Activated effector memory CD4-positive, alpha-beta T cell treated with anti-CD3 and anti-CD28 coated beads, Interleukin-2, amount 50 U/mL, for 16 hours (primary cell): Measurements from ENCODE around the gene RBM47.
"Not testable (repeated sequence)": the region's sequence is repeated elsewhere in the genome, so short reads cannot be mapped to it uniquely, and the experiment has no call there.

Source experiments
- DNase-seq: peaks from one replicate; pipeline ENCODE4 v3.0.0-alpha.2; 2020

Gene RBM47

DNA sequence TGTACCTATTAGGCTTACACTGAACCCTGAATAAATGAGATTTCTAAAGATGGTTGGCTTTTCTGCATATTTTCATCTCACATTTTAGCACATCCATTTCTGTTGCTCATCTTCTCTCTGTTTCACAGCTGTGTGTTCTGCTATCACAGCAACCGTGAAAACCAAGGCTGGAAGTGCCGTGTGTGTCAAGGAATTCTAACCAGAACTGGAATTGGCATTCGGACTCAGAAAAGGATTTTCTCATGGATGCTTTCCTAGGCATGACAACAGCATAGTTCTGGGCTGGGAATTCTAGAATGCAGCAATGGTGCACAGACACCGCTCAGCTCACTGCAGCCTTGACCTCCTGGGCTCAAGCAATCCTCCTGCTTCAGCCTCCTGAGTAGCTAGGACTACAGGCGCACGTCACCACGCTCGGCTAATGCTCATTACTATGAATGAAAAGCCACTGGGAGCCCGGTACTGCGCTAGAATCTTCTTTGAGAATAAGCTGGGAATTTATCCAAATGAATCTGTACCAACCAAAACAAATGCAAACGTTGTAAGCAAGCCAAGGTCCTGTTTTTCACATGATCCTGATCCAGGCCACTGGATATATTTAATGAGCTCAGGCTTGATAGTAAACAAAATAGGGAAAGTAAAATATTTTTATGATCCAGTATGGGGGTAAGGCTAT is 105.2 kb downstream of the RBM47 start:
- no peak for DNase-seq

DNA sequence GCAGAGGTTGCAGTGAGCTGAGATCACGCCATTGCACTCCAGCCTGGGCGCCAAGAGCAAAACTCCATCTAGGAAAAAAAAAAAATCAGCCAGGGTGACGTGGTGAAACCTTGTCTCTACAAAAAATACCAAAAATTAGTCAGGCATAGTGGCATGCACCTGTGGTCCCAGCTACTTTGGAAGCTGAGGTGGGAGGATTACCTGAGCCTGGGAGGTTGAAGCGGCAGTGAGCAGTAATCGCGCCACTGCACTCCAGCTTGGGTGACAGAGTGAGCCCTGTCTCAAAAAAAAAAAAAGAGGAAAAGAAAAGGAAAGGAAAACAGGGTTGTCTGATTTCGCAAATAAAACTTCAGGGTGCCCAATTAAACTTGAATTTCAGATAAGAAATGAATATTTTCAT is 106.1 kb downstream of the RBM47 start:
- no peak for DNase-seq

DNA sequence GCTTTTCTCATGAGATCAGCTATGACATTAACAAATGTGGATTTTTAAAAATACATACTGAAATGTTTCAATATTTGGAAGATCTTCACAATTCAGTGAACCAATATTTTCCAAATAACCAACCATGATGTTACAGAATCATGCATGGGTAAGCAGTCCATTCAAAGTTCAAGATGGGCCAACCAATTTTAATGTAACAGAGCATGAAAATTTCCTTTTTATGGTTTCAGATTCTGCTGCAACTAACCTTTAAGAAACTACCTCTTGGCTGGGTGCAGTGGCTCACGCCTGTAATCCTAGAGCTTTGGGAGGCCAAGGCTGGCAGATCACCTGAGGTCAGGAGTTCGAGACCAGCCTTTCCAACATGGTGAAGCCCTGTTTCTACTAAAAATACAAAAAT is 107.7 kb downstream of the RBM47 start:
- DNase-seq, result no peak

DNA sequence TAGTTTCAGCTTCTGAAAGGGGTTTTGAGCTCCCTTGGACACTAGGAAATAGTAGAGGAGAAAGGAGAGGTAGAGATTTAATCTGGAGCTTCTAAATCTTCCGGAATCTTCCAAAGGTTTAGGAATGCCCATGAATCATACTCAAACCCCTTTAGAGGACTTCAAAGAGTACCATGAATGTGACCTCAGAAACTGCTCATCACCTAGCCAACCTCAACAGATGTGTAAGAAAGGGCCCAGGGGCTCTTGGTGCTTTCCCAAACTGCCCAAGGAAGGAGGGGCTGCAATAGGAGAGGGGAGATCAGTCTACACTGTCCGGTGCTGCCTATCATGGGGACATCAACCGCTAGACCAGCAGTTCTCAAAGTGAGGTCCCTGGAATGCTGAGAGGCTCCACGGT is 109.1 kb downstream of the RBM47 start:
- no peak for DNase-seq

DNA sequence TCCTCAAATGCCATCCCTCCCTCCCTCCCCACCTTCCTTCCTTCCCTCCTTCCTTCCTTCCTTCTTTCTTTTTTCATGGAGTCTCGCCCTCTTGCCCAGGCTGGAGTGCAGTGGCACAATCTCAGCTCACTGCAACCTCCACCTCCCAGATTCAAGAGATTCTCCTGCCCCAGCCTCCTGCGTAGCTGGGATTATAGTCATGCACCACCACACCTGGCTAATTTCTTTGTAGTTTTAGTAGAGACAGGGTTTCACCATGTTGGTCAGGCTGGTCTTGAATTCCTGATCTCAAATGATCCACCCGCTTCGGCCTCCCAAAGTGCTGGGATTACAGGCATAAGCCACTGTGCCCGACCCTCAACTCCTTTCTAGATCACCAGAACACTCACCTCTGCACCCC is 112.6 kb downstream of the RBM47 start:
- DNase-seq, result not testable (repeated sequence)

DNA sequence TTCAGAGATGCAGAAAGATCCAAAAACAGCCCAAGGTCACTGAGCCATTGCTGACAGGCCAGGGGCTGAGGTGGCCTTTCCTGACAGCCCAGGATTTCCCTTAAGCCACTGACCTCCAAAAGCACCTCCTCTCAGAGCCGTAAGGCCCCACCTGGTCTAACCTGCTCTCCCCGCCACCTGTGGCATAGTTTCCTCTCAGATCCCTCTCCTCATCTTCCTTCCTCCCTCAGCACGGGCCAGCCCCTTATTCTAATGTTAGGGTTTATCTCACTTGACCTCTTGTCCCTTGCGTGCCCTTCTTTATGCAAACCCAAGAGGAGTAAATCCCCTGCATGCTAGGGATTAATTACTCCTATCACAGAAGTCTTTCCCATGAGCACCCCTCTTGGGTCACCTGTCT is 113.0 kb downstream of the RBM47 start:
- no peak for DNase-seq

DNA sequence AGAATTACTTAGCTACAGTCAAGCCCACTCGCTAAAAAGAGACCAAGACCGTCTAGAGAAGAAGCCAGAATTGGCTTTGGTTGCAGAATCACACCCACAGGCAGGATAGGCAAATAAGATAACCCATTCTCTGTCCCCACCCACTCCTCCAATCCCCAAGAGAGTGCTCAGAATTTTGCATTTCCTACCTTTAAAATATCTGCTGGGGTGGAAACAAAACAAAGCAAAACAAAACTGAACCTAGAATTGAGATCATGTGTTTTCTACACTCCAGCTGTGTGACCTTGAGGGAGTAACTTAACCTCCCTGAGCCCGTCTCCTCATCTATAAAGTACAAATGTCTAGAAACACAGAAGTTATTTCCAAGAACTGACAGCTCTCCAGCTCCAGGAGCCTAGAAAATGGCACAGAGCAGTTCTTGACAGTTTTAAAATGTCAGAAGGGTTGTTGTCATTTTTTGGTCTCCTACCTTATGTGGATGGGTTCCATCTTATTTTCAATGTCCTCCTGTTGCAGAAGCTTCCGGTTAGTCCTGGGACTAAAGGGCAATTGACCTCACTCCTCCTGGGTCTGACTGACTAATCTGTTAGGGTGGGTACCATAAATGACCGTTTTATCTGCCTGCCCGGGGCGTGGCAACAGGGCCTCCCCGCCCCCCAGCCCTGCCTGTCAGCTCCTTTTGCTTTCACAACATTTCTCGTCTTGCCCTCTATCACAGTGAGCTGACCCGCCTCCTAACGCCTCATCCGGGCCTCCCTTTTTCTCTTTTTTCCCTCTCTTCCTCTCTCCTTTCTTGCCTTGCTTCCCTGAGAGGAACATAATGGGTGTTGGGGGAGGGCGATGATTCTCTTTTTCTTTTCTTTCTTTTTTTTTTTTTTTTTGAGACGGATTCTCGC is 114.0 kb downstream of the RBM47 start:
- DNase-seq, result no peak

DNA sequence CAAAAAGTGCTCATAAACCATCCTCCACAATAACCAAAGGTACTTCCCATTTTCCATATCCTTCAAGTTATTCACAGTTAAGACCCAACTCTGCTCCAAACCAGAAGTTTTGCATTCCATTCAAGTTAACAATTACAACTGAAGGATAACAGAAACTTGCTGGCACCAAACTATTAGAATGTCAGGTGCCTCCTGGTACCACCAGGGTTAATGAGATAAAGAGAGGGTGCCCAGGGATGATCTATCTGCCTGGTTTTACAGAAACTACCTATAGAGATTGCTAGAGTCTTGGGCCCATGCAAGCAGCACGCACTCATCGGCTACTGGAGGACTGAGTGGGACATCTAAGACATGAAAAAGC is 114.6 kb downstream of the RBM47 start:
- DNase-seq, result no peak

DNA sequence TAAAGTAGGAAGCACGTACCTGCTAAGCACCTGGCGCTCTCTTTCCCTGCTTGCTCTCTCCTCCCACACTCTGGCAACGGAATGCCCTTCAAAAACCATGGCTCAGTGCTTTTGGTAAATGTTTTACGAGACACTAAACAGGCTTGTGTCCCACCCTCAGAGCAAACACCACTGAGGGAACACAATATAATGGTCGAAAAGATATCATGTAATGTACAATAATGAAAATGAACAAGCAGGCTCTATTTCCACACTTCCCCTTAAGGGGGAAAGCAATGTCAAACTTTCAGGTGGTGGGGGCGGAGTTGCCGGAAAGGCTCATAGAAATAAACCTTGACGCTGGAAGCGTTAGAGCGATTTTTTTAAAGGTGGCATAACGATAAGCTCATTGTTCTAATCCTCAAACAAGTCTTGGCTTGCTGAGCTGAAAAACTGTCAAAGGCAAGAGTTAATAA is 115.1 kb downstream of the RBM47 start:
- DNase-seq, result no peak

DNA sequence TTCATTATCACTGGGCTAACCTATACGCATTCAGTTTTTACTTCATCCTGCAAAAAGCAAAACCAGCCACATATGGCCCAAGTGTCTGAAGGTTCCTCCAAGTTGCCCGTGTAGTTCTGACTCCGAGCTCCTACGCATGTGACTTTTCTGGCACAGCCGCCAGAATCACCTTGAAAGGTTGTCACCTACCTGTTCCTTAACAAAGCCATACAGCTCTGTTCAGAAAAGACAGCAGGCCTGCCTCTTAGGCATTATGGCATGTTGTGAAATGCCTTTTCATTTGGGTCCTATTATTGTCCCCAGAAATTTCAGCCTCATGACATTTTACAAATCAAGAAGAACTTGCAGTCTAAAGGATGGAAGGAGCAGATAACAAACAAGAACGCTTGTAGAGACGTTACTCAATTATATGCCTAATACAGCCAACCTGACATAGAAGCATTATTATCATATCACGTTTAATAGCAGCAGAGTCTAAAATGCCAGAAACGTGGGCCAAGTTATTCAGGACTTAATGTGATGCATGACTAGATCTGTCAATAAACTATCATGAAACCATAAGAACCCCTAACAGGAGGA is 118.5 kb downstream of the RBM47 start:
- no peak for DNase-seq

DNA sequence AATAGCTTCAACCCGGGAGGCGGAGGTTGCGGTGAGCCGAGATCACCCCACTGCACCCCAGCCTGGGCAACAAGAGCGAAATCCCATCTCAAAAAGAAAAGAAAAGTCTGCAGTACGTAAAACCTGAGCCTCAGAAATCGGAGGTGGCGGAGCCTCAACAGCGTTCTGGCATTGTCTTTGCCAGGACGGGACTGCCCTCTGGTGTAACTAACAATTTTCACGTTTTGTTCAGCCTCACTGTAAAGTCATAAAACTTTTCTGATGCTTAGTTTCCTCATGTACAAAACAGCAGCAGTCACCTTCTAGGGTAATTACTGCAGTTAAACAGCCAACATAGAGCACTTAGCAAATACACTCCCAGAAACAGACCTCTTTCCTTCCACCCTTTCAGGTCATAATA is 121.7 kb downstream of the RBM47 start:
- no peak for DNase-seq

DNA sequence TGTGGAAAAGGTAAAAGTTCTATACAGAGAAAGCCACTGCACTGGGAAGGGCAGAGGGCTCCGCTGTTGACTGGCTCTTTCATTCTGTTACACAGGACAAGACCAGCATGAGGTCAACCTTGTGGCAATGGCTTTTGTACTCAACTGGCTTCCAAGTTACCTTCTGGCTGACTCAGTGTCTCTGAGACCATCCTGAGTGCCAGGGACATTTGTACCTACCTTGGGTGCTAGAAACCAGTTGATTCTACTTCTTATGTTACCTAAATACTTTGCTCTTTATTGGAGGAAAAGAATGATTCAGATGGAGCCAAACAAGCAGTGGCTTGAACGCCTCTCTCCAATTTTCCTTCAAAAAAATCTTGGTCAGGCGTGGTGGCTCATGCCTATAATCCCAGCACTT is 123.2 kb downstream of the RBM47 start:
- DNase-seq, result no peak

DNA sequence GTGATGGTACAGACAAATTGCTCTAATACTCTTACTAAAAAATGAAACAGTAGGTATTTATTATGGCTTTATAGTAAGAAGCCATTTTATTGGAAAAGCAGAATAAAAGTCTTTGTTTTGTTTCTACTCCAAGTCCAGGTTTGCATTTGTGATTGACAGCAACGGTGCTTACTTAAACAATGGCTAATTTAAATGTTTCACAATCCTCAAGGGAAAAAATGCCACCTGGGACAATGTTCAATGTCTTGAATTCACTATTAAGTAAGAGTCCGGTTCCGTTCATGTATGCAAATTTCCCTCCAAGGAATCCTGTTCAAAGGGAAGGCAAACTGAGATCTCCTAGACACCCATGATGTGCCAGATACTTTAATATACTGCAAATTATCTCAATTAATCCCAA is 123.6 kb downstream of the RBM47 start:
- no peak for DNase-seq

DNA sequence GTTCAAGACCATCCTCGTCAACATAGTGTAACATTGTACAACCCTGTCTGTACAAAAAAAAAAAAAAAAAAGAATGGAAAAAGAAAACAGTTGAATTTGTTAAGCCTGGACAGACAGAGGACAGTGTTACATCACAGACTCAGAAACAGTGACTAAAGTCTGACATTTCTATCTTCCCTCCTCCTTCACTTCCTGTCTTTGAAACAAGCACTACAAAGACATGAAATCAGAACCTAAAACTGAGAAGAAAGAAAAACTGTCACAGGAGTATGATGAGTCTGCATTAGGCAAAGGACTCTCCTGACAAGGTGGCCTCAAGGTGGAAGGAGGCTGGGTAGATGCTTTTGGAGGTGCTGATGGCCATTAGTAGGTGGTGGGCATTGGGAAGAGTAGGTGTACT is 126.7 kb downstream of the RBM47 start:
- DNase-seq, result no peak

DNA sequence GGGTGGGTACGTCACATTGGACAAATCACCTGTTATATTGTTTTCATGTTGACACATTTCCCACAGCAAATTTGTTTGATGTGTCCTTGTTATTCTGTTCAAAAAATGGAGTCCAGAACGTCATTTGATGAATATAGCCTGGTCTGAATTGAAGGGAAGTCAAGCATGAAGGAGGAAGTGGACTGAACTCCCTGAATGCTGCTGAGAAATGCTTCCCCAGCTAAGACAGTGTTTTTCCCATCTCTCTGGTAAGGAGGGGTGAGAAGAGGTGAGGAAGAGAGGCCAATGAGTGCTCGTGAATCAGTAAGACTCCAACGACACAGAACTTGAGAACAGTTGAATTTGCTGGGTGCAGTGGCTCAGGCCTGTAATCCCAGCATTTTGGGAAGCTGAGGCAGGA is 127.4 kb downstream of the RBM47 start:
- no peak for DNase-seq

DNA sequence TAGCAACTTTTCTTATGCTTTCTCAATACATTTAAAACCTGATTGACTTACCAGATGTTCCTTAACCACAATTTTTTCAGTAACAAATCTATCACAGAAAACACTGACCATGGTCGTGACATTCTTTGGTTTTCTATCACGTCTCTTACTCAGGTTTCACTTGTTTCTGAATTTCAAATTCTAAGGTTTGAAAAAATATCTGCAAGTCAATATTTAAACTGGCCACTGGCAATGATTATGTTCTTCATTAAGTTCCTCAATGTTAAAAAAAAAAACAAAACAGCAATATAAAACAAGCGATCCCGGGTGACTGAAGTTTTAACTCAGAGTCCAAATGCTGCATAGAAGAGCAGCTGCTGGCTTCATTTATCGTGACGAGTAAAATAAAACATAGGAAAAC is 128.9 kb downstream of the RBM47 start:
- DNase-seq, result no peak

DNA sequence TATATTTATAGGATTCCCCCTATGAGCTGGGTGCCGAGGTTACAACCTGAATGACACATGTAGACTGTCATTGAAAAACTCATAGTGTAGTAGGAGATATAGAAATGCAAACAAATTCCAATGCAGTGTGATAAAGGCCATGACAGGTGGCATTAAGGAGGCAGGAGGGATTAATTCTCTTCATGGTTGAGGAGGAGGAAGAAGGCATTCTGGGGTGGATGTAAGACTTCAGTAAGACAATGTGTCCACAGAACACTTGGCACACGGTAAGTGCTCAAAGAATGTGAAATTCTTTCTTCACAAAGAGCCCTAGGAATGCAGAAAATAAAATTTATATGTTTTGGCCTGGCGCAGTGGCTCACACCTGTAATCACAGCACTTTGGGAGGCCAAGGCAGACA is 136.5 kb downstream of the RBM47 start:
- no peak for DNase-seq

DNA sequence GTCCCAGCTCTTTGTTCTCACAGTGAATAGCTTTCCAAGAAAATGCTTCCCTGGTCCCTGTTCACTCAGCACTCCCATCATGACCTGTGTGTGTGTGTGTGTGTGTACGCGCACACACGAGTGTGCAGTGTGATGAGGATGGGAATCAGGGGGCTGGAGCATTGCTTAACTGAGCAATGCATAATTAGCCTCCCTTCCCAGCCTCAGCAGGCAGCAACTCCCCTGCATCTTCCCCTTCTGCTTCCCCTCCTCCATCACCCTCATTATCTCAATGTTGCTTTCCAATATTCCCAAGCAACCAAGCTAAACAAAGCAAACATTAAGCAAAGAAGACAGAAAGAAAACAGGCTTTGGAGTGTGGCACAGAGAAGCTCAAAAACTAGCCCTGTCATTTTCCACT is 137.0 kb downstream of the RBM47 start:
- no peak for DNase-seq

DNA sequence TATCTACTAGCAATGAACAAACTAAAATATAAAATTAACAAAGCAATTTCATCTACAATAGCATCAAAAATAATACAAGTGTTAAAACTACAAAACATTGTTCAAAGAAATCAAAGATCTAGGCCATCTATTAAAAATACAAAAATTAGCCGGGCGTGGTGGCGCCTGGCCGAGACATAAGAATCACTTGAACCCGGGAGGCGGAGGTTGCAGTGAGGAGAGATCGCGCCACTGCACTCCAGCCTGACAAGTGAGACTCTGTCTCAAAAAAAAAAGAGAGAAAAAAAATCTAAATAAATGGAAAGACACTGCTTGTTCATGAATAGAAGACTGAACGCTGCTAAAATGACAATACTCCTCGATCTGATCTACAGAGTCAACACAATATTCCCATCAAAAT is 139.2 kb downstream of the RBM47 start:
- no peak for DNase-seq

DNA sequence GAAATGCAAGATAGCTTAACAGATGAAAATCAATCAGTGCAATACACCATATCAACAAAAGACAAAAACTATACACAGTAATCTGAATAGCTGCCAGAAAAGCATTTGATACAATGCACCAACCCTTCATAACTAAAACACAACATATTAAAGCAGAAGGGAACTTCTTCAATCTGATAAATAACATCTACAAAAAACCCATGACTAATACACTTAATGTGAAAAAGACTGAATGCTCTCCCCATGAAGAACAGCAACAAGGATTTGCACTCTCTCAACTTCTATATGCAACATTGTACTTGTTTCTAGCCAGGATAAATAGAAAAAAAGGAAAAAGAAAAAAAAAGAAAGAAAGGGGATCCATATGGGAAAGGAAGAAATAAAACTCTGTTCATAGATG is 139.7 kb downstream of the RBM47 start:
- no peak for DNase-seq

DNA sequence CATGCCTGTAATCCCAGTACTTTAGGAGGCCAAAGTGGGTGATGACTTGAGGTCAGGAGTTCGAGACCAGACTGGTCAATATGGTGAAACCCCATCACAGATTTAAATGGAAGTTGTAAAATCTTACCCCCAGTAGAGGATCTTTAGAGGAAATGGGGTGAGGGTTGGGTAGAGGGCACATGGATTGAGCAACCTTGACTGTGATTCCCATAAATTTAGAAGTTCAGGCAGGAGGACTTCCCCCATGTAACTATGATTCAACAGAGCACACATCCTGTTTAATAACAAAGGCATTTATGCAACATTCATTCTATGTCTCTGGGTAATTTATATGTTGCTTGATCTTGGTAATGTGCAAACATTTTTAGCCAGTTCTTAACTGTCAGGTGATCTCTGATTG is 143.1 kb downstream of the RBM47 start:
- no peak for DNase-seq

DNA sequence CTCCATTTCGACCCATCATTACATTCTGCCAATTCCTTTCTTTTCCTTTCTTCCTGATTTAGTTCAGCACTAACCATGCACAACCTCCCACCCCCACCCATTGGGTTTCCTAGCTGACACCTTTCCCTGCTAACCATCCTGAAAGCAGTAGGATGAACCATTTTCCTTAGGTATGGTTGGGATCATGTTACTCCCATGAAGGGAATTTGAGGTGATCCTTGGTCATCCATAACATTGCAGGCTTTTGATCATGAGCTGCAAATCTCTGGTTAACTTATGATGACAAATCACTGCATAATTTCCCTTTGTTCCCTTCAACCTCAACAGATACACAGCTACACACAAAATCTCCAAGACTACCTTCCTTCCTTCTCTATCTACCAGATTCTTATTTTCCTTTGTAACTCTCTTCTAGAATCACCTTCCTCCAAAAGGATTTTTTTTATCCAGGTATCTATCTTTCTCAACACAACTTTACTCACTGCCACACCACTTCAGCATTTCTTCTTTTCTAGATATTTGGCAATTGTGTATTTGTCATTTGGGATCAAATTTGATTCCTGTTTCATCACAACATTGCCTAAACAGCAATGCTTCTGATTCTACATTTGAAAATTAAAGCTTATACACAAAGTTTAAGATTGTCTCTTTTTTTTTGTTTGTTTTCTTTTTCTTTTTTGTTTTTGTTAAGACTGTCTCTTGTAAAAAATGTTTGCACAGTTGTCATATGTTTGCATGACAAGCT is 145.1 kb downstream of the RBM47 start:
- no peak for DNase-seq

DNA sequence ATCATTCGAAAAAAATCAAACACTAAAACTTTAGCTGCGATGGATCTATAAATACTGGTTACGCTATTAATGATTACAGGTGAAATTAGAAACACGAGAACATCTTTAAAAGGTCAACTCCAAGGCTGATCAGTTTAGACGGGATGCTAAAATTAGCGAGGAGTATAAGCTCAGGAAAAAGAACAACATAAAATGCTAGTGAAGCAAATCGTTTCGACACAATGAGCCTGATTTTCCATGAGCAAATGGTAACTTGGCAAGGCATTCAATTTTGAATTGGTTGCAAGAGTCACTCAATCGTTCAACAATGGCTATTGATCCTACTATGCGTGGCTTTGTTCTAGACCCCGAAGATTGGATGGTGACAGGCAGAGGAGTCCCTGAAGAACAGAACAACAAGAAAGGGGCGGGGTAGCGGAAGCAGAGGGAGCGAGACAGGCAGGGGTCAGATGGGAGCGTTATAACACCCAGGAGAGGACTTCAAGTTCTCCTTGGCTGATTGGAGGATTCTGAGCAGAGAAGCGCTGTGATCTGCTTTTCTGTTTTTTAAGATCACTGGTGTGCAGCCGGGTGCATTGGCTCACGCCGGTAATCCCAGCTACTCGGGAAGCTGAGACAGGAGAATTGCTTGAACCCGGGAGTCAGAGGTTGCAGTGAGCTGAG is 146.5 kb downstream of the RBM47 start:
- DNase-seq, result no peak
